ENCODE results near the gene RC3H2. TPM values are rescaled to one million over a fixed set of nuclear protein-coding genes. Genes with fewer than 3 reads are reported as not detected.

Gene RC3H2
- total and polyA plus RNA-seq, 2 experiments from 2014 or later = 17.8 to 43.7 TPM

GRCh38 chr9:122806661-122807060, 98.5 kb downstream of the RC3H2 start:
- no peak for DNase-seq (ENCODE audit: low spot score)
- no peaks in the 10 kb centered on the region for H3K36me3 ChIP-seq (replicated peaks; ENCODE audit: insufficient read depth, low read depth)
- no peak overlapping the region for H3K4me3 ChIP-seq
- WGBS (ENCODE audit: low lambda C conversion rate, missing lambda C conversion rate) = 97% methylated on average over 4 of the region's 4 CpGs
- no peaks in the 10 kb centered on the region for H3K79me2 ChIP-seq
- no peaks in the 10 kb centered on the region for H4K20me1 ChIP-seq (ENCODE audit: insufficient read depth, poor library complexity, severe bottlenecking)
- H3K4me1 ChIP-seq (ENCODE audit: insufficient read depth) = no peaks in the 10 kb centered on the region
- H3K9me2 ChIP-seq (replicated peaks; ENCODE audit: insufficient read depth) = no peaks in the 10 kb centered on the region
- H3K27ac ChIP-seq = no peak overlapping the region
- H3K4me2 ChIP-seq = no peak overlapping the region
- no peaks in the 10 kb centered on the region for H3K9me3 ChIP-seq (ENCODE audit: low read depth)
- no peaks in the 10 kb centered on the region for H3K27me3 ChIP-seq
- TF ChIP-seq CTCF (IDR thresholded peaks at IDR 0.05; ENCODE audit: poor library complexity) (no peak), EZH2phosphoT487 (IDR thresholded peaks at IDR 0.05; ENCODE audit: low read depth, severe bottlenecking, unreplicated experiment) (no peak), EZH2 (IDR thresholded peaks at IDR 0.05; ENCODE audit: borderline replicate concordance) (no peak)
- H2AFZ ChIP-seq = no peak overlapping the region

GRCh38 chr9:122800066-122801060, 104.8 kb downstream of the RC3H2 start, which contains the start of gene OR1K1:
OR1K1 (plus strand) TSS chr9:122800123; CDS start chr9:122800123, 0 bp downstream.
- H3K4me3 ChIP-seq = no peak within 1 kb of the TSS
- no peak within 1 kb of the TSS for H3K4me2 ChIP-seq
- H2AFZ ChIP-seq = no peak within 1 kb of the TSS
- H4K20me1 ChIP-seq (ENCODE audit: insufficient read depth, poor library complexity, severe bottlenecking) = no peaks in the 10 kb centered on the region
- no peaks in the 10 kb centered on the region for H3K36me3 ChIP-seq (replicated peaks; ENCODE audit: insufficient read depth, low read depth)
- no peaks in the 10 kb centered on the region for H3K9me2 ChIP-seq (replicated peaks; ENCODE audit: insufficient read depth)
- no peaks in the 10 kb centered on the region for H3K4me1 ChIP-seq (ENCODE audit: insufficient read depth)
- H3K79me2 ChIP-seq = no peaks in the 10 kb centered on the region
- H3K9me3 ChIP-seq (ENCODE audit: low read depth) = no peaks in the 10 kb centered on the region
- no peaks in the 10 kb centered on the region for H3K27me3 ChIP-seq
- TF ChIP-seq EZH2phosphoT487 (IDR thresholded peaks at IDR 0.05; ENCODE audit: low read depth, severe bottlenecking, unreplicated experiment) = no peak
- H3K27ac ChIP-seq = no peak within 1 kb of the TSS
- DNase-seq (ENCODE audit: low spot score) = no peak
- WGBS (ENCODE audit: low lambda C conversion rate, missing lambda C conversion rate) = 94% methylated on average over 29 of the region's 30 CpGs

DNA sequence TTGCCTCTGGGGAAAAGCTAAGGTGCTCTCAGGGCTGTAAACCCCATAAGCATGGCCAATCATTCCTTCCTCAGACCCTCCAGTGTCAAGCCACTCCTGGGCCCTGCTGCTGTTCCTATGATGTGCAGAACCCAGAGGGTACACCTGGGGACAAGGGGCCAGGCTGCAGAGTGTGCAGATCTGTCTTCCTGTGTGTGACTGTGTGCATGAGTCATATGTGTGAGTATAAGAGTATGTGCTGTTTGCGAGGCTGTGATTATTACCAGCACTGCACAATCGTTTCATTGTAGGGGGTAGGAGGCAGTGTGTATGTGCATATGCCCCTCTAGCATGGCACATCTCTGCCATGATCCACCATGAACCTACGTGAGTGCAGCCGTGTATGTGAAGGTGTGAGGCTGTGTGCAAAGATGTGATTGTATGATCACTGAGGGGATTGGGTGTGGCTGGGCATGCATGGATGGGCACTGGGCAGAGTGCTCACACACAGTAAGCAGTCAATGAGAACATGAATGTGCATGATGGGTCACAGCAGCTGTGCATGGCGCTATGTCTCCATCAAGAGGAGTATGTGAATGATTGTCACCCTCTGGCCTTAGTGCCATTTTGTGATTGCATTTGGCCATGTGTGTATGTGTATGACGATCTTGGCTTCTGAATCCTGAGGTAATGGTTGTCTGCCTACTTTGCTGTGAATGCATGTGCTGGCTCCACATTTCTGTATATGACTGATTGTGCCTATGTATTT, 107.7 kb downstream of the RC3H2 start:
- Histone ChIP-seq H3K36me3 (replicated peaks; ENCODE audit: insufficient read depth, low read depth) (no peaks in the 10 kb centered on the region), H3K27me3 (no peaks in the 10 kb centered on the region), H3K79me2 (no peaks in the 10 kb centered on the region), H3K27ac (no peak overlapping the region), H3K9me3 (ENCODE audit: low read depth) (no peaks in the 10 kb centered on the region), H3K4me1 (ENCODE audit: insufficient read depth) (no peaks in the 10 kb centered on the region), H2AFZ (no peak overlapping the region), H3K4me3 (no peak overlapping the region), H3K4me2 (no peak overlapping the region), H4K20me1 (ENCODE audit: insufficient read depth, poor library complexity, severe bottlenecking) (no peaks in the 10 kb centered on the region), H3K9me2 (replicated peaks; ENCODE audit: insufficient read depth) (no peaks in the 10 kb centered on the region)
- WGBS (ENCODE audit: low lambda C conversion rate, missing lambda C conversion rate) = 79% methylated on average over 6 of the region's 6 CpGs
- DNase-seq (ENCODE audit: low spot score) = no peak
- TF ChIP-seq CTCF (IDR thresholded peaks at IDR 0.05; ENCODE audit: poor library complexity) = no peak
- no peak for TF ChIP-seq EZH2phosphoT487 (IDR thresholded peaks at IDR 0.05; ENCODE audit: low read depth, severe bottlenecking, unreplicated experiment)
- no peak for TF ChIP-seq EZH2 (IDR thresholded peaks at IDR 0.05; ENCODE audit: borderline replicate concordance)

Small RNA genes within 50 kb of the gene (small RNA-seq; reads per million reads assigned to genes)
- gene RNY1P15 (not detected), gene SNORD90 (3,435 reads per million, percentile 100 among the genes with 10 or more reads in this experiment)

Other genes starting within 250 kb of the RC3H2 start
- gene OR1B1, start 247.7 kb downstream of the RC3H2 start, total RNA-seq = not detected in 2 replicates
- not detected in 2 replicates for gene OR1B1, start 247.7 kb downstream of the RC3H2 start, polyA plus RNA-seq
- not detected in 2 replicates for gene OR1L1, start 243.6 kb downstream of the RC3H2 start, total RNA-seq
- gene OR1L1, start 243.6 kb downstream of the RC3H2 start, polyA plus RNA-seq = not detected in 2 replicates
- not detected in 2 replicates for gene OR1L3, start 230.2 kb downstream of the RC3H2 start, total RNA-seq
- not detected in 2 replicates for gene OR1L3, start 230.2 kb downstream of the RC3H2 start, polyA plus RNA-seq
- not detected in 2 replicates for gene OR1L4, start 181.4 kb downstream of the RC3H2 start, total RNA-seq
- not detected in 2 replicates for gene OR1L4, start 181.4 kb downstream of the RC3H2 start, polyA plus RNA-seq
- gene OR1L6, start 163.1 kb downstream of the RC3H2 start, total RNA-seq = not detected in 2 replicates
- gene OR1L6, start 163.1 kb downstream of the RC3H2 start, polyA plus RNA-seq = not detected in 2 replicates
- gene OR5C1, start 116.4 kb downstream of the RC3H2 start, total RNA-seq = not detected in 2 replicates
- not detected in 2 replicates for gene OR5C1, start 116.4 kb downstream of the RC3H2 start, polyA plus RNA-seq
- not detected in 2 replicates for gene OR1K1, start 105.2 kb downstream of the RC3H2 start, total RNA-seq
- gene OR1K1, start 105.2 kb downstream of the RC3H2 start, polyA plus RNA-seq = not detected in 2 replicates
- 24.8 and 28.1 TPM in 2 replicates for gene PDCL, start 76.8 kb downstream of the RC3H2 start, total RNA-seq
- gene PDCL, start 76.8 kb downstream of the RC3H2 start, polyA plus RNA-seq = 11.8 and 16.1 TPM in 2 replicates
- 12.0 and 13.8 TPM in 2 replicates for gene ZBTB6, start 8.0 kb upstream of the RC3H2 start, total RNA-seq
- gene ZBTB6, start 8.0 kb upstream of the RC3H2 start, polyA plus RNA-seq = 1.9 and 2.4 TPM in 2 replicates
- gene ZBTB26, start 26.2 kb upstream of the RC3H2 start, total RNA-seq = 6.4 and 7.7 TPM in 2 replicates
- gene ZBTB26, start 26.2 kb upstream of the RC3H2 start, polyA plus RNA-seq = 2.6 and 2.9 TPM in 2 replicates
- gene RABGAP1, start 35.7 kb upstream of the RC3H2 start, total RNA-seq = 47.4 and 58.4 TPM in 2 replicates
- 23.7 and 26.8 TPM in 2 replicates for gene RABGAP1, start 35.7 kb upstream of the RC3H2 start, polyA plus RNA-seq
- 0.50 and 2.2 TPM in 2 replicates for gene GPR21, start 128.3 kb upstream of the RC3H2 start, total RNA-seq
- 0.75 TPM in 1 of 2 replicates, not detected in the other for gene GPR21, start 128.3 kb upstream of the RC3H2 start, polyA plus RNA-seq

Data from hepatocyte (in vitro differentiated cells).